SHP77 (cell line): ENCODE data around the gene FANCE.

Source experiments
- DNase-seq, 2 experiments: peaks; one replicate each; lab custom pipeline; 2025; lab: John Stamatoyannopoulos, UW

Gene FANCE

DNA sequence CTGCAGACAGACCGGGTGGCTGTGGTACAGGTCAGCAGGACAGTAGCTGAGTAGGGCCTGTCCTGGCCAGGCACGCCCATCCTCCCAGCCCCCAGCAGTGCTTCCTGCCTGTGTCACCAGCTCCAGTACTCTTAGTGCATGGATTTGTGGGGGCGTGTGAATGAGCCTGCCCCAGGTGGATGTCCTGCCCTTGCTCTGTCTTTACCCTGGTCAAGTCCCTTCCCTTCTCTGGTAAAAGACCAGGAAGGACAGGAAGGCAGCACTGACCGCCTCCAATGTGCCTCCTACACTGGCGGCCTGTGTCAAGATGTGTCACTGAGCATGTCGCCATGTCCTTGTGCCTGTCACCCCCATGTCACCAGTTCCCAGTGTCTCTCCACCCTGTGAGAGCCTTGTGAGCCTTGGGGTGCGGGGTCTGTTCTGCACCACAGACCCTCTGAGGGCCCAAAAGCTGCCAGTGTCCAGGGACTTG is 32.8 kb downstream of the FANCE start:
- no peak for DNase-seq

DNA sequence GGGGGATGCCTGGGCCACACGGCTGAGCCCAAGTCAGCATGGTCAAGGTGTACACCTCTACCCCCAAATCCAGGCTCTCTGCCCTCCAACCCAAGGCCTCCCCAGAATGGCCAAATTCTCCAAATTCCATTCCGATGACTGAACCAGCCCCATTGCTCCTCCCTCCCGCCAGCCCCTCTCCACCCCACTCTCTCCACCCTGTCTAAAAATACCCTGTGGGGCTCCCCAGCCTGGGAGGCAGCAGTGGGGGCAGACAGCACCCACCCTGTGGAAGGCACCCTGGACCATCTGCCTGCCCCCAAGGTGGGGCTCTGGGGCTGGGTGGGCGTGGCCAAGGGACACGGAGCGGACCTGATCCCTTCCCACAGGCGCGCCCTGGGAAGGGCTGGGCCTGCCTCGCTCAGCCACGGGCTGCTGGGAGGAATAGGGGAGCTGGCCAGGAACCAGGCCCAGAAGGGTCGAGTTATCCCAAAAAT is 33.3 kb downstream of the FANCE start:
- no peak for DNase-seq

DNA sequence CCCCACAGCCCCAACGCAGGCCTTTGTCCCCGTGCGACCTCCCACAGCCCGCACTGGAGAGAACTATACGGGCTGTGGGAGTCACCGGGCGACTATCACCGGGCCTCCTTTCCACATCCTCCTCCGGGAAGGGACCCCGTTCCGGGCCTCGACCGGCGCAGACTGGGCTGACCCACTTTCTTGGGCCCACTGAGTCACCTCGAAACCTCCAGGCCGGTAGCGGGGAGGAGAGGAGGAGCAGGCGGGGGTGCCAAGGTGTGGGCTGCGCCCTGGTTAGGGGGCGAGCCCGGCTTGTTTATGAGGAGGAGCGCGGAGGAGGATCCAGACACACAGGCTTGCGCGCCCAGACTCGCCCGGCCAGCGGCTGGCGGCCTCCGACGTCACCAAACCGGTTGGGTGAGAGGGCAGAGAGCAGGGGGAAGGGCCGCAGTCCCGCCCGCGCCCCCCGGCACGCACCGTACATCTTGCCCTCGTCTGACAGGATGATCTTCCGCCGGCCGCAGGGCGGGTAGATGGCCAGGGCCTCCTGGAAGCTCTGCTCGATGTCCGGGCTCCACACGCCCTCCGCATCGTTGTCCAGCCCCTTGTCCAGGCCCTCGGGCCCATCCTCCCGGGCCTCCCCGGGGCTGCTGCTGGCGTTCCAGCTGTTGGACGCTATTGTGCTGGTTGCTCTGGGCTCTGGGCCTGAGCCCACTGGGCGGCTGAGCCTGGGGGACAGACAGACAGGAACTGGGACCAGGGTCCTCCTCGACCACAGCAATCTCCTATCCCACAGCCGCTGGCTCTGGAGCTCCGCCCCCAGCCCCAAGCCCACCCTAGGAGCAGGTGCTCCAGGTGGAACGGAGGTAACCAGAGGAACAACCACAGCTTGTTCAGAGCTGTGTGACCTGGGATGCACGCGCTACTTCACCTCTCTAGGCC is 34.1 kb downstream of the FANCE start:
- no peak for DNase-seq

DNA sequence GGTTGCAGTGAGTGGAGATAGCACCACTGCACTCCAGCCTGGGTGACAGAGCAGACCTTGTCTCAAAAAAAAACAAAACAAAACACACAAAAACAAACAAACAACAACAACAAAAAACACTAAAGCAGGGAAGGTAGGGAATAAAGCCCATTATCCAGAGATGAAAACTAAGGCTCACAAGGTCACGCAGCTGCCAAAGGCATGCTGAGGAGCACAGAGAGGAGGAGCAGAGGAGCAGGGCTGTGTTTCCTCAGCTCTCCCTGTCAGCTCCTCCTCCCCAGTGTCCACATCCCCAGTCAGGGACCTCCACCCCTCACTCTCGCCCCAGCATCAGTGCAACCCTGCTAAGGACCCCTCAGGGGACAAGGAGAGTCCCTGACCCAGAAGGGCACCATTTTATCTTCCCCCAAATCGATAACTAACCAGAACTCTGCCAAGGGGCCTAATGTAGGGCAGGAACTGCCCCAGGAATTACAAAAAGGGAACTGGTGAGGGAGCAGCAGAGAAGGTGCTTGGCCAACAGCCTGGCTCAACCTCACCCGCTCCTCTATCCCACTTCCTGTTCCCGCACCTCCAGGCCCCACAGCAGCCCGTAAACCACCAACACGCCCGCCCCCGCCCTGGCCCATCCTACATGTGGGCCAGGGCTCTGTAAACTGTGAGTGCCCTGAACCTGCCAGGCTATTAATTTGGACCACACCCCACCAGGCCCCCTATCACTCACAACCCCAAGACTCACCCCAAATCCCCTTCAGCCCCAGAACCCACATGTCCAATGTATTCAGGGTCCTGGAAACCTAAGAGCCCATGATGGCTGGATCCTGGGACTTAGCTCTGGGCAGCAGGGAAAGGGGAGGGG is 35.7 kb downstream of the FANCE start:
- DNase-seq, result no peak

DNA sequence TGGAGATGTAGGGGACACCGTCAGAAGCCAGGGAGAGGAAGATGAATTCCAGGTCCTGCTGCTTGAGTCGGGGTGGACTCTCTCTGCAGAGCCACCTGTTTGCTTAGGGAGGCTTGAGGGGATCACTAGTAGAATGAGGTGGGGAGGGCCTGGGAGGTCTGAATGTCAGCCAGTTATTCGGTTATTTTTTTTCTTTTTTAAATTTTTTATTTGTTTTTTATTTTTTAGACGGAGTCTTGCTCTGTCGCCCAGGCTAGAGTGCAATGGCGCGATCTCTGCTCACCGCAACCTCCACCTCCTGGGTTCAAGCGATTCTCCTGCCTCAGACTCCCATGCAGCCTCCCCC is 36.4 kb downstream of the FANCE start:
- DNase-seq, result no peak

DNA sequence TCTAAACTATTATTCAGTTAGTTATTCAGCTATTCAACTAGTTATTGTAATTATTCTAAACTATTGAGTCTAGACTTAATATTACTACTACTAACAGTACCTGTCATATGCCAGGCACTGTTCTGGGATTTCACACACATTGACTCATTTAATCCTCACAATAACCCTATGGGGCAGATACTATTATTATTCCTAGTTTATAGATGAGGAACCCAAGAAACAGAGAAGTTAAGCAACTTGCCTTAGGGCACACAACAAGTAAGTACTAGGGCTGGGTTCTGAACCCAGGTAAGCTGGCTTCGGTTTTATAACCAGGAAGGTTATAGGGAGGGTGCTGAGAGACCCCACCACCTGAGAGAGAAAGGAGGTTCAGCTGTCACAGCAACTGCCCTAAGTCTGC is 36.9 kb downstream of the FANCE start:
- no peak for DNase-seq

DNA sequence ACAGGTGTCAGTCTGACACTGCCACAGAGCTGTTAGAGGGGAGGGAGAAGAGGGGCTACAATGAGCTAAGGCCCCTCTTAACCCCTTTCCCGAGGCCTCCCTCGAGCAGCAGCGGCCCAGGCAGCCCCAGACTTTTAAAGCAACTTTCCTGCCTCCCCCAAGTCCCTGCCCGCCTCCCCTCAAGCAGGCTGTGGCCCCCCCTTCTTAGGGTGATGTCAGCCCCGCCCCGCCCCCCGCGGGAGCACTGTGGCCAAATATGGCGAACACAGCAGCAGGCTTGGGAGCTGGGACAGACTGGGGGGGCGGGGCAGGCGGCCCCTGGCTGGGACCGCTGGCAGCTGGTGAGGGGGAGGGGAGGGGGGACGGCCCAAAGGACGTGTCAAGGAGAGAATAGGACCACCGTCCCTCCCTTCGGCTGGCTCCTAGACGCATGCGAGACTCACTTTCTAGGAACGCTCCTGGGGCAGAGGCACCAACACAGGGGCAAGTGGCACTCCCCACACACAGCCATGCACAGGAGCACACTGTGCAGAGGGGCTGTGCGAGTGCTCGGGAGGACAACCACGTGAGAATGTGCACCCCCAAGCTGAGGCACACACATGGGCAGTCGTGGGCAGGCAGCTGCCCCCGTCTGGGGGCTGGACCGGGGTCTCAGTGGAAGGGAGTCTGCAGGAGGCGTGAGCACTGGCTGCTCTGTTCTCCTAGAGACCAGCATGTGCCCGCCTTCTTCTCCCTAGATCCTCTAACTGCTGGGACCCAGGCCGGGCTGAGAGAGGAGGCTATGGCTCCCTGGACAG is 38.1 kb downstream of the FANCE start:
- DNase-seq, result no peak

DNA sequence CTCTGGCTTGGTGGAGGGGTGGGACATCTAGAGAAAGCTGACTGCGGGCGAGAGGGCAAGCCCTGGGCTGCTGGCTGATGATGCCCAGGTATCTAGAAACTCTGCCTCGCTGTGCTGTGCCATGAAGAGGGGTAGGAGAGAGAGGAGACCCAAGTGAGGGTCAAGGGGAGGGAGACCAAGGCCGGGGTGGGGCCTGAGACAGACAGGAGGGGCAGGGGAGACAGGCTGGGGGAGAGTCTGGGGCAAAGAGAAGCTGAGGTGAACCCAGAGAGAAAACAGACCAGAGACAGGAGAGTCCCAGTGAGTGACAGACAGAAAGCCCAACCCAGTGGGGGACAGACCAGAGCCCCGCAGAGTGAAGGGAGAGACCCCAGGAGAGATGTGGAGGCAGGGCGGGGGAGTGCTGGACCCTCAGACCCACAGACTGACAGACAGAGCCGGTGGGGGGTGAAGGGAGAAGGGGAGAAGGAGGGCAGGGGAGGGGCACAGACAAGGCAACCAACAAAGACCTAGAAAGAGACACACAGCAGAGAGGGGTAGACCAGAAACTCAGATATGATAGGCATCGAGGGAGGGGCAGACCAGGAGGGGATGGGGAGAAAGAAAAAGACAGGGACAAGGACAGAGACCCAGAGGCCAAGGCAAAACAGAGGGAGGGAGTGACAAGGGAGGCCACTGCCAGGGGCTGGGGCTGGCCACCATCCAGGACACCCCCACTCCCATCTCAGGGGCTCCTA is 38.9 kb downstream of the FANCE start:
- no peak for DNase-seq

DNA sequence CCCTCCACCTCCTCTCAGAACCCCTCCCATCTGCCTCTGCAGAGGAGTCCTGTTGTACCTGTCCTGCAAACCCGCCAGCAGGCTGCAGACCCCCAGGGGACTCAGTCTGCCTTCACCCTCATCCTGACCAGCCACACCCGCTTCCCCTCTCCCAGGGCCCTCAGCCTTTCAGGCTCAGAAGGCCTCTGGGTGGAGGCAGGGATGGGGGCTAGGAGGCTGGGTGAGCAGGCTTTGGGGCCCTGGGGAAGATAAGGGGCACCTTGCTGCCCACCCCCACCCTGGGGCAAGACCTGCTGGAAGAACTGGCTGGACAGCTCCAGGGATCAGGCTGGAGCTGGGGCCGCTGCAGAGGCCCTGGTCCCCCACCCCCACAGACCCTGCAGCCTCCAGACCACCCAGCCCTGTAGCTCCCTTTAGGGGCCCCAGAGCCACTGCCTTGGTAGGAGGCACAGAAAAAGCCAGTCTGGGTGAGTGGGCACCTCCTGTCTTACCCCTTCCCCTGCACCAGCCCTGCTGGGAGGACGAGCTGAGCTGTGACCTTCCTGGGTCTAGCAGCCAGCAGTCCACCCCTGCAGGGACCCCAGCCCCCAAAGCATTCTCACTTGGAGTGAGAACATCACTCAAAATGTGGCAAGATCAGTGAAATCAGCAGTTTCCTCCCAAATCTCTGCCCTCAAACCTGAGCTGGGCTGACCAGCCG is 39.6 kb downstream of the FANCE start:
- no peak for DNase-seq

DNA sequence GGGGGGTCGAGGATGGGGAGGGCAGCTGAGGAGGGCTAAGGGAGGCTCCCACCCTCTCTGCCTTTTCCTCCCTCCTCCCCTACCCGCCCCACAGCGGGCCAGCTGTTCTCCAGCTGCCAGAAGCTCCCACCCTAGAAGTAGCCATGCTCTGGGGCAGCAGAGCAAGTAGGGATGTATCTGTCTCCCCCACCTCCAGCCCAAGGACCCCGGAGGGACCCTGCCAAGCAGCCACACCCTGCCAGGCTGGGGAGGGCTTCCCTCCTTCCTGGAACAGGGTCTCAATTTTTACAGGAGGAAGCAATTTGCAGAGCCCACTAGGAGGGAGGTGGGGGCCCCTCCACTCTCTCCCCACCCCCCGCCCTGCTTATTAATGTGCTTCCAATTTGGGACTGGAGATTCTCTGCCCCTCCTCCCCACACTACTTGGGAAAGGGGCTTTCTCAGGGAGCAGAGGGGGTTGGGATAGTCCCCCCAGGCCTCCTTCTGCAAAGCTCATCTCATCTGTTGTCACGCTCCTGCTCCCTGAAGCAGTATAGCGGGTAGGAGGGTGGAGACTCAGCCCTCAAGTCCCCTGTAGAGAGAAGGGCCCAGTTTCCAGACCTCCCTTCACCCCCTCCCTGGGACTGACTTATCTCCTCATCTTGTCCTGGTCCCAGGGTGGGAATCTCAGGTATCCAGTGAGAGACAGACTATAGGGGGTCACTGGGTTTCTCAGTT is 40.3 kb downstream of the FANCE start:
- no peak for DNase-seq

DNA sequence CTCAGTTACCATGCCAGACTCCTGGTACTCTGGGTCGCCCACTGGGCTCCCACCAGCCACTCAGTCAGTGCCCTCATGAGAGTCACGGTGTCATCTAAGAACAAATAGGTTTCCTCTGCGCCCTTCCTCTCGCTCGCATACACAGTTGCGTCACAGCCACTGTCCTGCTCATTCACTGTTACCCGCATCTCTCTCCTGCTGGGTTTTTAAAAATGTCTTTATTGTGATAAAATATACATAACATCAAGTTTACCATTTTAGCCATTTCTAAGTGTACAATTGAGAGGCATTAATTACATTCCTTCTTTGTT is 40.8 kb downstream of the FANCE start:
- no peak for DNase-seq

DNA sequence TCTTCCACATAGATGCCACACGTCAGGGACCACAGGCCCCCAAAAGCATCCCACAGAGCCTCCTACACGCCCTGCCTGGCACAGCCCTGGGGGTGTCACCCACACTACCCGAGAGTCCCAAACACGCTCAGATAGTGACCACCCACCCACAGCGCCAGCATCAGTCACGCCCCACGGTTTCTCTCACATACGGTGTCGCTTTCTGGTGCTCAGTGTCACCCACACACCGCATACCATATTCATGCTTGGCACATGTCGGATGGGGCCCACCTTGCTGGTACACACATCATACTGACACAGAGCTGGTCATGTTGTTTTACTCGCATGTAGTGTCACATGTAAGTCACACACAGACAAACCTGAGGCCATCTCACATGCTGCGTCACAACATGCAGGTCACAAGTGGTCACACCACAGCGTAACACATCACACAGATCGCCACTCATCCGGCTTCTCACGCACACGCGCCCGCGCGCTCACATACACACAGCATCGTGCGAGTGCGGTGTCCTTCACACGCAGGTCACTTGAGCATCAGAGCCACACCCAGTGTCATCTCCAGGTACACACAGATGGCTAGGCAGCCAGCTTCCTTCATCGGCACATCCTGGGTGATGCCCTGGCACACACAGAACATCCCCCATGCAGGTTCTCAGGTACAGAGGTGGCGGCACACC is 41.3 kb downstream of the FANCE start:
- DNase-seq, result no peak

DNA sequence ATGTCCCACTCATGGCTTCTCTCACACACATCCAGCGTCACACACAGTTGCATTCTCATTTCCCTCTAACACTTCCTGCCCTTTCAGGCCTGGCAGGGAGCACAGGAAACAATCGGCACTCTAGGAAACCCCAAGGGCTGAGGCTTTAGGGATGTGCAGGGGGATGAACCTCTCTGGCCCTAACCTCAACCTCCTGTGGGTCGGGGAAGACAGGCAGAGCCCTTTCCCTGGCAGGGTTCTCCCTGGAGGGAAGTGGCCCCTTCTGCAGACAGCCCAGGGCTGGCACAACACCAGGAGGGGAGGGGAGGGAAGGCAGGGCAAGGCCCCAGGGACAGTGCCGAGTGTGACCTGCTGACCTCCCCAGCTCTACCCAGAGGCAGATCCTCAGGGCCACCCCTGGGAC is 42.0 kb downstream of the FANCE start:
- DNase-seq, result no peak

DNA sequence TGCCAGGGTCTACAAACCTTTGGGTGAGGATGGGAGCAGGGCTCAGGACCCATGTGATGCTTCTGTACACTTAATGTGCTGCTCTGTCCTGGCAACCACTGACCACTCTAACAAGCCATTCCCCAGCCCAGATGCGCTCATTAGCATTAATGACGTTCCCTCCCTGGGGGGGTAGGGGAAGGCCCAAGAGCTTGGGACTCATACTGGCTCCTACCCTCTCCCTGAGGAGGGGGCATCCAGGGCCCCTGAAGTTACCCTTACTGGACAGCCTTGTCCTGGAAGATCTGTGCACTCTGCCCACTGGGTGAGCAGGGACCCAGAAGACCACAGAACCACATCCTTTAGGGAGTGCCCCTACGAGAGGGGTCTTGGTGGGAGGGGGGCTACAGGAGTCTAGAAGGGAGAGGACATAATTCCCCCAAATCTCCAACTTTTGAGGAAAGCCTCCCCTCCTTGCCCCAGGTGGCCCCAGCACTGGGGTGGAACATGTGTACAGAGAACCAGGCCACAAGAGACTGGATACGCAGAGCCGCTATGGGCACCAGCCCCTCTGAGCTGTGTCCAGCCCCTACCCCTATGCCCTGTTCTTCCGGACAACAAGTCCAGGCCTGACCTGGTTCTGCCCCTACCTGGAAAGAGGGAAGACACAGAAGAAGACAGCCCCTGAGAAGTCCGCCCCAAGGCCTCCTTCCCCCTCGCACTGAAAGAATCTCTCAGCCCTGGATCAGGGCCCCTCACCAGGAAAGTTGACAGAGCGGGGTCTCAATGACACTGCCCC is 43.3 kb downstream of the FANCE start:
- DNase-seq, result no peak

DNA sequence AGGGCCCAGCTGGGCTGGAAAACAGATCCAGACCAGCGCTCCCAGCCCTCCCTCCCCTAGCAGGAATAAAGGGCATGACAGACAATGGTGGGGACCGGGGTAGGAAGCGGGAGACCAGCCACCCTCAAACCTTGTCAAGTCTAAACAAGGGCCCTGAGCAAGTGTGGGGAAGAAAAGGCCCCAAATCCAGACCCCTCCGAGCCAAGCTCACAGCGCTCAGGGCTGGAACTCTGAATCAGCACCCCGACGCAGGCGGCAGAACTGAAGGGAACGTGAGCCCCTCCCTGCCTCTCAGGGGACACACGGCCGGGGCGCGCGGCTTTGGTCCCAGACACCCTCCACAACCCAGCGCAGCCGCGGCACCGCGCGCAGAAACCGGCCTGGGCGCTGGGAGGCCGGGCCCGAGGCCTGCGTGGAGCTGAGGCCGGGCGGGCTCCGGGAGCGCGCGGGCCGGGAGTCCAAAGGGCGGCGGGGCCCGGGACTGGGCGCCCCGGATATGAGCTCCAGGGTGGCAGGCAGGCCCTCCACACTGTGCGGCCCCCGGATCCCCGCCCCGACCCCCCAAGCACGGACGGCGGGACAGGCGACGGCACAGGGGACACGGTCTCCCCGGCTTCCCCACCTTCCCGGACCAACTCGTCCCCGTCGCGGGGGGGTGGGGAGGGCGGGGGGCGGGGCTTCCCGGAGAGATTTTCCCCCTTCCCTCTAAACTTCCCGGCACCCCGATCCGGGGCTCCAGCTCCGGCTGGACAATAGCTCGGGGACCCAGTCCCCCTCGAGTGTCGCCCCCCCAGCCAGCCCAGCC is 44.1 kb downstream of the FANCE start:
- DNase-seq, result no peak

DNA sequence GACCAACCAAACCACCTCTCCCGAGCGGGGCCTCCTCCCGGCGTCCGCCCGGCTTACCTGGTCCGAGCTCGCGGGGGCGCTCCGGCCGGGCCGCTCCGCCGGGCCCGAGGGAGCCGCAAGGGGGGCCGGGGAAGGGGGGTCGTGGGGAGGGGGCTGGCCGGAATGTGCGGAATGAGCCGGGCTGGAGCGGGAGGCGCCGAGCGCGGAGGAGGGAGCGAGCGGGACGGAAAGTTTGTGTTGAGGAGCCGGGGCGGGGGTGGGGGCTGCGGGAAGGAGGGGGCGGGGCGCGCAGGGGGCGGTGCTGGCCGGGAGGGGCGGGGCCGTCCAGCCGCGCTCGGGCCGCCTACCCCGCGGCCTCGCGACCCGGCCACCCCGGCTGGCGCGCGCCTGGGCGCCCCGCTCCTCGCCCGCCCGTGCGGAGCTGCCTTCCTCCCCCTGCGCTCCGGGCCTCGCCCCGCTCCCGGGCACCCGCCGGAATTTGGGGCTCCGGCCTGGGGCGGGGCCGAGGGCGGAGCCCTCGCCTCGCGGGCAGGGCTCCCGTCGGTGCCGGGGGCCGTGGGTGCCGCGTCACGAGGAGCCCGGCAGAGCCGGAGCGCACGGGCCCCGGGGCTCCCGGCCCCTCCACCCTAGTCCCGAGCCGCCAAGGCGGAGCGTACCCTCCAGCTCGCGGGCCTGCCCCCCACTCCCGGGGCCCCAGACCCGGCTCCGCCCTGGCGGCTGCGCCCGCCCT is 44.9 kb downstream of the FANCE start, which contains the start of gene TEAD3:
Gene TEAD3, minus strand, starts transcription at position 239 of the 730 bp plus-strand sequence.
- no peak for DNase-seq
